Neural cell (in vitro differentiated cells): Measurements from ENCODE around the gene RUNX1.

Experiments
- CTCF ChIP-seq: fragments of 450-650 bp; IDR thresholded peaks from 2 replicates; pipeline ENCODE4 v1.5.1; 2014; ENCODE audit warnings: antibody characterized with exemption, mild to moderate bottlenecking, moderate library complexity; ENCODE audit not compliant: poor library complexity, severe bottlenecking
- EZH2 ChIP-seq: fragments of 200-600, 300-800 bp; shearing (Covaris generic), sonication (generic); IDR thresholded peaks from 2 replicates; pipeline ENCODE4 v1.6.1; 2014; ENCODE audit warnings: antibody characterized with exemption, low read length, borderline replicate concordance, mild to moderate bottlenecking; ENCODE audit not compliant: insufficient read depth, poor library complexity, severe bottlenecking
- POLR2AphosphoS5 ChIP-seq: IDR thresholded peaks from 2 replicates; pipeline ENCODE4 v1.6.1; 2012
- SMC3 ChIP-seq: fragments of 450-650 bp; conservative IDR thresholded peaks from 2 replicates; pipeline ENCODE4 v1.6.1; 2014; ENCODE audit warnings: antibody characterized with exemption, mild to moderate bottlenecking, moderate library complexity; ENCODE audit not compliant: poor library complexity
- TAF1 ChIP-seq: IDR thresholded peaks from 2 replicates; pipeline ENCODE4 v1.6.1; 2012; ENCODE audit warnings: low read depth
- TF ChIP-seq, protein P1 (sequence below): IDR thresholded peaks from 2 replicates; pipeline ENCODE4 v1.6.1; 2012; ENCODE audit warnings: borderline replicate concordance

DNA sequence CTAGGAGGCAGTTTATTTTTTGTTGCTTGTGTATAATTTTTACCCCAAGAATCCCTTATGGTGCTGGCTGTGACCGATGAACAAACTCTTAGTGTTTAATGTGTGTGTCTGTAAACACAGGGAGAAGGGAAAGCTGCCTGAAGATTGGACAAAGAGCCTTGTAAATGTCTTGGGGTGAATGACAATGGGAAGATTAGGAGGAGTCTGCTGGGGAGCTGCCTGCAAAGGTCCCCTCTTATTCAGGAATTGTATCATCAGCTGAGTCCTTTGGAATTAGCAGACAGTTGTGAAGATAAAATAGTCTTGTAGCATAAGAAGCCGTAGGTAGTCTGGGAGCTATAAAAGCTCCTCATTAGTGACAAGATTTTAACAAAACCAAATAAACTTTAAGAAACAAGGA lies 88.4 kb downstream of the RUNX1 start:
- TF ChIP-seq EZH2: no peak
- no peak for TF ChIP-seq CTCF
- TF ChIP-seq, protein P1, sequence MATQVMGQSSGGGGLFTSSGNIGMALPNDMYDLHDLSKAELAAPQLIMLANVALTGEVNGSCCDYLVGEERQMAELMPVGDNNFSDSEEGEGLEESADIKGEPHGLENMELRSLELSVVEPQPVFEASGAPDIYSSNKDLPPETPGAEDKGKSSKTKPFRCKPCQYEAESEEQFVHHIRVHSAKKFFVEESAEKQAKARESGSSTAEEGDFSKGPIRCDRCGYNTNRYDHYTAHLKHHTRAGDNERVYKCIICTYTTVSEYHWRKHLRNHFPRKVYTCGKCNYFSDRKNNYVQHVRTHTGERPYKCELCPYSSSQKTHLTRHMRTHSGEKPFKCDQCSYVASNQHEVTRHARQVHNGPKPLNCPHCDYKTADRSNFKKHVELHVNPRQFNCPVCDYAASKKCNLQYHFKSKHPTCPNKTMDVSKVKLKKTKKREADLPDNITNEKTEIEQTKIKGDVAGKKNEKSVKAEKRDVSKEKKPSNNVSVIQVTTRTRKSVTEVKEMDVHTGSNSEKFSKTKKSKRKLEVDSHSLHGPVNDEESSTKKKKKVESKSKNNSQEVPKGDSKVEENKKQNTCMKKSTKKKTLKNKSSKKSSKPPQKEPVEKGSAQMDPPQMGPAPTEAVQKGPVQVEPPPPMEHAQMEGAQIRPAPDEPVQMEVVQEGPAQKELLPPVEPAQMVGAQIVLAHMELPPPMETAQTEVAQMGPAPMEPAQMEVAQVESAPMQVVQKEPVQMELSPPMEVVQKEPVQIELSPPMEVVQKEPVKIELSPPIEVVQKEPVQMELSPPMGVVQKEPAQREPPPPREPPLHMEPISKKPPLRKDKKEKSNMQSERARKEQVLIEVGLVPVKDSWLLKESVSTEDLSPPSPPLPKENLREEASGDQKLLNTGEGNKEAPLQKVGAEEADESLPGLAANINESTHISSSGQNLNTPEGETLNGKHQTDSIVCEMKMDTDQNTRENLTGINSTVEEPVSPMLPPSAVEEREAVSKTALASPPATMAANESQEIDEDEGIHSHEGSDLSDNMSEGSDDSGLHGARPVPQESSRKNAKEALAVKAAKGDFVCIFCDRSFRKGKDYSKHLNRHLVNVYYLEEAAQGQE: no peak
- no peak for TF ChIP-seq POLR2AphosphoS5
- no peak for TF ChIP-seq SMC3
- TF ChIP-seq TAF1: no peak
